Activated gamma-delta T cell treated with anti-CD3 and anti-CD28 coated beads, Interleukin-2, amount 50 U/mL, for 16 hours (primary cell): ENCODE data around the gene FAM219A.
A peak's percentile ranks its signal among the peaks of the same experiment; 100 is the strongest.

Source experiments
- DNase-seq: peaks from one replicate; pipeline ENCODE4 v3.0.0-alpha.2; 2020; ENCODE audit warnings: low read depth

Gene FAM219A

GRCh38 chr9:34400686-34401602 lies 57.4 kb downstream of the FAM219A start:
- no peak for DNase-seq

- DNase-seq, result no peak
These were observed 58.1 kb downstream of the FAM219A start for GRCh38 chr9:34400275-34400674.

GRCh38 chr9:34399729-34400128 lies 58.6 kb downstream of the FAM219A start:
- DNase-seq, result no peak

GRCh38 chr9:34398875-34399274 lies 59.5 kb downstream of the FAM219A start:
- no peak for DNase-seq

- DNase-seq, result no peak
These were observed 61.8 kb downstream of the FAM219A start for GRCh38 chr9:34396276-34397214.

DNA sequence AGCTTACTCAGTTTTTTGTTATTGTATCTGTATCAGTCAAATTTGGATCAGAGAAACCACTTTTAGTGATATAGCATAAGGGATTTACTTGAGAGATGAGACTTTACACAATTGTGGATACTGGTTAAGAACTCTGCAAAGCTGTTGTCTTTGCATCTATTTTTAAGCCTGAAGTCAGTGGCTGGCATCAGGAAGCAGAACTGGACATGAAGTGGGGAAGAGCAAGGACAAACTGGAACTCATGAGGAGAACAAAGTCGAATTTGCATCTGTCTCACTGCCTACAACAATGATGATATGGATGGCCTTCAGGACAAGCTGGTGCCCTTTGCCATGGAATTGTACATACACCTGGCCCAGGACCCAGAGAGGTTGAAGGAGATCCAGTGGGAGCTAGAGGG lies 65.9 kb downstream of the FAM219A start:
- no peak for DNase-seq

DNA sequence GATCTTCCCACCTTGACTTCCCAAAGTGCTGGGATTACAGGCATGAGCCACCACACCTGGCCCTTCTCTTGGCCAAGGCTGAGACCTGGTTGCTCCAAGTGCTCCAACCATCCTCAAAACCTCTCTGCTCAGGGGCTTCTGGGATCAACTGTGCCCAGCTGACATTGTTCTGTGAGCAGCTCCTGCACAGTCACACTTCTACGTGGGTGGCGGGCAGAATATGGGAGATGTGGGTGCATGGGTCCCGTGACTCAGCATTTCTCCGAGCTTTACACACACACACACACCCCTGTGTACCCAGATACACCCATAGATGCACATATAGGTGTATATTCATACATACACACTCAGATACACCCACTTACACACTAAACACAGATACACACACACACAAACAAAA lies 71.1 kb downstream of the FAM219A start:
- DNase-seq, result no peak

DNA sequence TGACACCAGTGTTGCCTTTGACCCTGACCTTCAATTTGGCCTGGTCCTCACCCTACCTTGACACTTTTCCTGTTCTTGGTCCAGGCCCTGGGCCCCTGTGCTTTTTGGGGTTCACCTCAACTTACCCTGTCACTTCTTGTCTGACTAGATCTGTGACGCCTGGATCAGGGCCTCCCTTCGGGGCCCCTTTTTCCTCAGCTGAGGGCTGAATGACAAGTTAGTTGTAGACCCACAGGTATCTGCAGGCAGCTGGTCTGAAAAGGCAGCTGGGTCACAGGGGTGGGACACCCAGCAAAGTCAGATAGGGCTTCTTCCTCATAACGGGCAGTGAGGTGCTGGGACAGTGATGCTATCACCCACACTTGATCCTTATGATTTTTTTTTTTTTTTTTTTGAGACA lies 71.7 kb downstream of the FAM219A start:
- DNase-seq, result no peak

- DNase-seq, result no peak
These were observed 72.7 kb downstream of the FAM219A start for GRCh38 chr9:34385561-34386230.

DNA sequence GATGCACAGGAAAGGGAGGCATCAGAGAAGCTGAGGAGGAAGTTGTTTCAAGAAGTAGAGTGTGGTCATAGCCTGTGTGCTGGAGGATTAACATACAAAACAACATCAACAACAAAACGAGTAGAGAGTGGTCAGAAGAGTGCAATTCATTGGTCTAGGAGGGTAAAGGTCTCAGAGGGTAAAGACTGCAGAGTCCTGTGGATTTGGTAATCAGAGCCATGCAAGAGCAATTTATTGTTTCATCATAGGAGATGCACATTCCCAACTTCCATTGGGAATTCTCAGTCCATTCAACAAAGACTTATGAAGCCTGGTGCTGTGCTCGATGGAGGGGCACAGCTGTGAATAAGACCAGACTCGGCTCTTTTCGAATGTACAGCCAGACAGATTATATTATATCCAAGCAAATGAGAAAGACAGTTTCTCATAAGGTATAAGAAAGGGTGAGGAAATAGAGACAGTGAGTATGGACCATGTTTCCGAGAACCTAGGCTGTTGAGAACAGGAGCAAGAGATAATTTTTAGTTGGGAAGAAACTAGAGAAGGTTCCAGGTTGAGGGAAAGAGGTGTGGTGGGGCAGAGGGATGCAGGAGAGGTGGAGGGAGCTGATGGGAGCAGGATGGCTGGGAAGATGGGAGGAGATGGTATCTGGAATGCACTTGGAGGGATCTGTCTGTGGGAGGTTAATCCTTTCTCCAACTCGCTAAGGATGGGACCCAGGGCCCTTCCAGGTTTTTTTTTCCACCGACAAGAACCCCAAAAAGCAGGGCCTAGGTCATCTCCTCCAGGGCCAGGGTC lies 73.8 kb downstream of the FAM219A start:
- DNase-seq, result no peak

GRCh38 chr9:34383904-34384303 lies 74.5 kb downstream of the FAM219A start:
- no peak for DNase-seq

GRCh38 chr9:34382879-34383278 lies 75.5 kb downstream of the FAM219A start:
- DNase-seq, result no peak

DNA sequence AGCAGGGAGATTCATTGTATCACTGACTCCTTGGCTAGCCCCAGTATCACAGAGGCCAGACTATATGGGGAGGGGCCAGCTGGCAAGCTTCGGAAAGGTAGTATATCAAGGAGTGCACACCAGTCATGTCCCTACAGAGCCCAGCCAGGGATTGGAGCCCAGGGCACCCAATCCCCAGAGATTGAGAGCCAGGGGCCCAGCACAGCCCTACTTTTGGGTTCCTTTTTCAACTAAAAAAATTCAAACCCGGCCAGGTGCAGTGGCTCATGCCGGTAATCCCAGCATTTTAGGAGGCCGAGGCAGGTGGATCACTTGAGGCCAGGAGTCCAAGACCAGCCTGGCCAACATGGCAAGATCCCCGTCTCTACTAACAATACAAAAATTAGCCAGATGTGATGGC lies 76.3 kb downstream of the FAM219A start:
- no peak for DNase-seq

GRCh38 chr9:34381323-34381722 lies 77.0 kb downstream of the FAM219A start:
- no peak for DNase-seq

- peak; percentile 54 for DNase-seq
These were observed 77.7 kb downstream of the FAM219A start for GRCh38 chr9:34380511-34381315.

DNA sequence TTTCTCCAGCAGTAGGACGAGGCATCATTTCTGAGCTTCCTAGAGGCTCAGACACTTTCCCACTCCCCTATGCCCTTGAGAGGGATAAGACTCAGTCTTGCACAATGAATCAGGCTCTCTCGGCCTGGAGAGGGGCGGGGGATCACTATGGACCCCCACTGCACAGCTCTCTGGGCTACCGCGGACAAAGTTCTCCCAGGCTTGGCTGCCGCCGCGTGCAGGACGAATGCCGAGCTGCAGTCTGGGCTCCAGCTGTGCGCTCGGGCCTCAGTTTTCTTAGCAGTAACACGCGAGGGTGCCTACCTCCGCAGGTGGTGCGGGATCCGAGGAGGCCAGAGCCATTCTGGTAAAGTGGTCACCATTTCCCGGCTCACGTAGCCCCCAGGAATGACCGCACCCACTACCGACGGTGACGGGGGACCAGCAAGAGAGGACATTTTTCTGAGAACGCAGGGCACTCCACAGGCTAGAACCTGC lies 78.3 kb downstream of the FAM219A start:
- no peak for DNase-seq

GRCh38 chr9:34379334-34380033 lies 78.9 kb downstream of the FAM219A start:
- peak; percentile 82 for DNase-seq

DNA sequence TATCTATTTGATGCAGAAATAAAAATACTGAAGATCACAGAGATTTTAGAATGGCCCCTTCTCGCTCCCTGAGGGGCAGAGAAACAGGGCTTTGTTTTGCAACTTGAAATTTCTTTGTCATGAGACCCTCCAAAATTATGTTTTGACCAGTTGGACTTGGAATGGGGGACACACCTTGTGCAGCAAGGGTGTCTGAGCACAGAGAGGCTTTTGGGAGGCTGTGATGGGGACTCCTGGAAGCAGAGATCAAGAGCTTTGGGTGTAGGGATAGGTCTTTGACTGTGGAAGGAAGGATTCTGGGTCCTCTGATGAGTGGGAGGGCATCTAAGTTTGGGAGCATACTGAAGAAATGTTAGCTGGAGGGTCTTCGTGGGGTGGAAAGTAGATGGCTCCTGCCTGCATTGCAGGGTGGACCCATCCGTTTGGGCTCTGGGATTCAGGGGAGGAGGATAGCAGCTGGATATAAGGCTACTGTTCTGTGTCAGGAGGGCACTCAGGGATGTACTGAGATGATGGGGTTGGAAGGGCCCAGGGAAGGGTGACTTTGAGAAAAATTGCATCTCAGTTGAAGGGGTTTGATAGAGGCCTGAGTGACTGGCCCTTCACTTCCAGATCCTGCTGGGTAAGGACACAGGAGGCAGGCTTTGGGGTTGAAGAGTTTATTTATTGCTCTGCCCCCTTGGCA lies 79.9 kb downstream of the FAM219A start:
- DNase-seq, result no peak

DNA sequence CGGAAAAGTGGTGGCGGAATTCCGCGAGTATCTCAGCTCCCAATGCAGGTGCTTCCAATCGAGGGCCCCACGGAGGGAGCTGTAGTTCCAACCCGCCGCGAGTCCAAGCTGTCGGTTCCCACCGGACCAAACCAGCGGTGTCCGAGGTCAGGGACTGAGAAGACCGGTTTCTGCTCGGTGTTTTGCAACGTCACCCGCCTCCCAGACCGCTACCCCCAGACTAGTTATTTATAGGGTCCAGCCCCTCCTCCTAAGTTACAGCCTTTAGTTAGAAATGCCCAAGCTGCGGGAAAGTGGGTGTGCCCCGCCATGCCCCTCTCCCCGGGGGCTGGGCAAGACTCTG lies 81.0 kb downstream of the FAM219A start:
- no peak for DNase-seq
